OCI-LY3 (cell line): ENCODE measurements around the gene BCAR3.

ENCODE experiments used
- H2AFZ ChIP-seq: fragments of 200-600, 300-600 bp; shearing (Covaris generic); 2 replicates; pipeline ENCODE4 v1.6.0; 2014; ENCODE audit warnings: antibody characterized with exemption, low read depth, low read length
- H3K27ac ChIP-seq: fragments of 200-600, 300-600 bp; sonication (generic); 2 replicates; pipeline ENCODE4 v1.5.1; 2014; ENCODE audit warnings: mild to moderate bottlenecking, low read length, moderate library complexity, mixed read lengths
- H3K27me3 ChIP-seq: fragments of 200-600, 300-600 bp; sonication (generic); 2 replicates; pipeline ENCODE4 v1.6.1; 2014; ENCODE audit warnings: low read depth, low read length, mixed read lengths
- H3K36me3 ChIP-seq: fragments of 200-600, 300-600 bp; sonication (generic); replicated peaks from 2 replicates; pipeline ENCODE3; 2014; ENCODE audit warnings: low read depth, low read length, mixed read lengths
- H3K4me1 ChIP-seq: fragments of 300-600, 200-600 bp; sonication (generic); 2 replicates; pipeline ENCODE4 v1.6.1; 2014; ENCODE audit warnings: low read length, mixed read lengths
- H3K4me2 ChIP-seq: fragments of 200-600, 300-600 bp; sonication (generic); 2 replicates; pipeline ENCODE4 v1.6.1; 2014; ENCODE audit warnings: low read length, mixed read lengths
- H3K4me3 ChIP-seq: fragments of 300-600, 200-600 bp; sonication (generic); 2 replicates; pipeline ENCODE4 v1.5.1; 2014; ENCODE audit warnings: antibody characterized with exemption, mild to moderate bottlenecking, low read length, moderate library complexity
- H3K79me2 ChIP-seq: fragments of 300-600, 200-600 bp; shearing (Covaris generic); 2 replicates; pipeline ENCODE4 v1.6.1; 2014; ENCODE audit warnings: mild to moderate bottlenecking, low read length, mixed read lengths
- H3K9ac ChIP-seq: fragments of 300-600, 200-600 bp; shearing (Covaris generic); 2 replicates; pipeline ENCODE4 v1.6.0; 2014; ENCODE audit warnings: mild to moderate bottlenecking, low read length, moderate library complexity
- H3K9me3 ChIP-seq: fragments of 200-600, 300-600 bp; shearing (Covaris generic); 2 replicates; pipeline ENCODE4 v1.6.1; 2014; ENCODE audit warnings: low read length, mixed read lengths; ENCODE audit not compliant: insufficient read depth
- H4K20me1 ChIP-seq: fragments of 200-600, 300-600 bp; sonication (generic); 2 replicates; pipeline ENCODE4 v1.6.1; 2016; ENCODE audit warnings: low read length, mixed read lengths; ENCODE audit not compliant: insufficient read depth
- EZH2phosphoT487 ChIP-seq: fragments of 200-600 bp; shearing (Covaris generic); IDR thresholded peaks from 2 replicates; pipeline ENCODE4 v1.6.1; 2018; ENCODE audit warnings: antibody characterized with exemption, mixed run types, low read depth
- TF ChIP-seq, protein P1 (sequence below): fragments of 200-600, 300-600 bp; sonication (generic); IDR thresholded peaks from 2 replicates; pipeline ENCODE4 v1.5.1; 2014; ENCODE audit warnings: antibody characterized with exemption, low read length, low read depth

The BCAR3 gene

DNA sequence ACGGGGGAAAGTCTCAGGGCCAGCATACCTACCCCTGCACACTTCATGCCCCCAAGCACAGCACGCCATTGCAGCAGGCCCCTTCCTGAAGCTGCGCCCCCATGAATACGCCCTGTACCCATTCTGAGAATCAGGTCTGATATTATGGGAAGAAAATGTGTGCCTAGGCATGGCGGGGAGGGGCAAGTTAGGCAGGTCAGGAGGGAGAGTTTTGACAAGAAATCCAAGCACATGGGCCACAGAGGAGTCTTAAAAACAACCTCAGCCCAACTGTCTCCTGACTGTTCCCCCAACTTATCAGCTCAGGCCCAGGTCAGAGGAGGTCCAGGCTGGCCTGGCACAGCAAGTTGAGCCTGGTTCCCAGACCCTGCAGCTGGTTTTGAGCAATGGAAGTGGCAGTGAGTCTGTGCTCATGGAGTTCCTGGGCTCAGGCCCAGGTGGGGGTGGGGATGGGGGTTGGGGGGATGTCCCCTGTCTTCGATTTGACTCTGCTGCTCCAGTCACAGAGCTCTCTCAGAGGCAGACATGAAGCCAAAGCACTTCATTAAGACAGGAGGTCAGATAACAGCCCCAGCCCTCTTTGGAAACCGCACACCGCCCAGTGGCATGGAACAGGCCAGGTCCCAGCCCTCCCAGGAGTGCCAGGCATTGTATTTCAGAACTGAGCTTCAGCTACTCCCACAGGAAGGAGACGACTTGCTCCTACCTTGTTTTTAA lies 20.6 kb upstream of the BCAR3 start:
- peak overlapping the region; percentile 77 for H3K4me2 ChIP-seq
- H3K9me3 ChIP-seq, result no peaks in the 10 kb centered on the region
- H4K20me1 ChIP-seq, result no peaks in the 10 kb centered on the region
- H3K36me3 ChIP-seq, result no peaks in the 10 kb centered on the region
- H3K79me2 ChIP-seq, result no peaks in the 10 kb centered on the region
- peak overlapping the region; percentile 89 for H3K9ac ChIP-seq
- H3K27me3 ChIP-seq, result no peaks in the 10 kb centered on the region
- no peak overlapping the region for H2AFZ ChIP-seq
- H3K4me3 ChIP-seq, result peak overlapping the region; percentile 48; the same call in 1 of the 2 replicates
- peak overlapping the region; percentile 98 for H3K27ac ChIP-seq
- peaks cover 89% of the 10 kb centered on the region for H3K4me1 ChIP-seq
- TF ChIP-seq EZH2phosphoT487, result no peak
- TF ChIP-seq, protein P1, sequence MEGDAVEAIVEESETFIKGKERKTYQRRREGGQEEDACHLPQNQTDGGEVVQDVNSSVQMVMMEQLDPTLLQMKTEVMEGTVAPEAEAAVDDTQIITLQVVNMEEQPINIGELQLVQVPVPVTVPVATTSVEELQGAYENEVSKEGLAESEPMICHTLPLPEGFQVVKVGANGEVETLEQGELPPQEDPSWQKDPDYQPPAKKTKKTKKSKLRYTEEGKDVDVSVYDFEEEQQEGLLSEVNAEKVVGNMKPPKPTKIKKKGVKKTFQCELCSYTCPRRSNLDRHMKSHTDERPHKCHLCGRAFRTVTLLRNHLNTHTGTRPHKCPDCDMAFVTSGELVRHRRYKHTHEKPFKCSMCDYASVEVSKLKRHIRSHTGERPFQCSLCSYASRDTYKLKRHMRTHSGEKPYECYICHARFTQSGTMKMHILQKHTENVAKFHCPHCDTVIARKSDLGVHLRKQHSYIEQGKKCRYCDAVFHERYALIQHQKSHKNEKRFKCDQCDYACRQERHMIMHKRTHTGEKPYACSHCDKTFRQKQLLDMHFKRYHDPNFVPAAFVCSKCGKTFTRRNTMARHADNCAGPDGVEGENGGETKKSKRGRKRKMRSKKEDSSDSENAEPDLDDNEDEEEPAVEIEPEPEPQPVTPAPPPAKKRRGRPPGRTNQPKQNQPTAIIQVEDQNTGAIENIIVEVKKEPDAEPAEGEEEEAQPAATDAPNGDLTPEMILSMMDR, result no peak

- Histone ChIP-seq H4K20me1 (no peaks in the 10 kb centered on the region), H3K4me2 (0 out of 2 replicates have a peak overlapping the region, but pooled peaks have one; percentile 22), H3K9ac (peak overlapping the region; percentile 89; the same call in 1 of the 2 replicates), H3K79me2 (no peaks in the 10 kb centered on the region), H3K27ac (peak overlapping the region; percentile 98), H3K4me3 (no peak overlapping the region), H3K9me3 (no peaks in the 10 kb centered on the region), H3K4me1 (peaks cover 83% of the 10 kb centered on the region), H2AFZ (no peak overlapping the region), H3K27me3 (no peaks in the 10 kb centered on the region), H3K36me3 (no peaks in the 10 kb centered on the region)
- TF ChIP-seq EZH2phosphoT487, result no peak
- TF ChIP-seq, protein P1, result no peak
Measured at GRCh38 chr1:93701629-93702028, 20.0 kb upstream of the BCAR3 start.

- H2AFZ ChIP-seq, result no peak overlapping the region
- no peak overlapping the region for H3K27ac ChIP-seq
- peaks cover 82% of the 10 kb centered on the region for H3K4me1 ChIP-seq
- H3K9me3 ChIP-seq, result no peaks in the 10 kb centered on the region
- H3K36me3 ChIP-seq, result no peaks in the 10 kb centered on the region
- no peaks in the 10 kb centered on the region for H3K79me2 ChIP-seq
- no peak overlapping the region for H3K9ac ChIP-seq
- no peak overlapping the region for H3K4me2 ChIP-seq
- no peak overlapping the region for H3K4me3 ChIP-seq
- no peak for TF ChIP-seq EZH2phosphoT487
- TF ChIP-seq, protein P1, result no peak
- H4K20me1 ChIP-seq, result no peaks in the 10 kb centered on the region
- H3K27me3 ChIP-seq, result no peaks in the 10 kb centered on the region
Measured at GRCh38 chr1:93700532-93701469, 19.2 kb upstream of the BCAR3 start.
